K562 (cell line): ENCODE measurements around the gene ADIPOR1. TPM values are rescaled to one million over a fixed set of nuclear protein-coding genes. Genes with fewer than 3 reads are reported as not detected.
A peak's percentile ranks its signal among the peaks of the same experiment; 100 is the strongest.
"Not testable (repeated sequence)": the region's sequence is repeated elsewhere in the genome, so short reads cannot be mapped to it uniquely, and the experiment has no call there.

Experiments
- ATAC-seq: fragments of 200-7000 bp; cut with Tn5 transposase; 3 replicates; pipeline ENCODE4 v1.9.1; 2020; ENCODE audit warnings: moderate library complexity
- BruUV-seq: library from RNA; stranded (reverse); fragments of 400-500 nt; replicated peaks from 2 replicates; lab custom pipeline; 2021; lab: Mats Ljungman, UMichigan
- CTCF ChIA-PET: fragments of 300-600 bp; formaldehyde crosslinking; extraction: SDS; loops from one replicate; lab custom pipeline; 2021; ENCODE audit warnings: low intra/inter-chr PET ratio; lab: Yijun Ruan, JAX
- POLR2A ChIA-PET: fragments of 300-600, 350-650 bp; sonication (Branson Sonifier 250); formaldehyde crosslinking; extraction: SDS; loops from one replicate; lab custom pipeline; 2021; ENCODE audit warnings: antibody characterized with exemption, inconsistent platforms; lab: Yijun Ruan, JAX
- DNase-seq, 4 experiments: peaks; one replicate each; pipeline versions ENCODE4 v3.0.0 to v3.0.0-alpha.2; 2011 to 2018; ENCODE audit warnings: low spot score in 3 of 4, mixed read lengths in 3 of 4; ENCODE audit errors: extremely low read depth in 1 of 4
- FAIRE-seq: peaks from 2 replicates; lab custom pipeline; 2011; peaks lifted over from hg19 to GRCh38; lab: Jason Lieb, UNC
- H2AFZ ChIP-seq: 2 replicates; pipeline ENCODE4 v1.6.0; 2011; ENCODE audit warnings: low read depth, low read length, control low read depth, inconsistent platforms
- H3K27ac ChIP-seq: fragments of 200-600 bp; 3 replicates; pipeline ENCODE4 v1.8.0; 2011; ENCODE audit warnings: low read depth, mild to moderate bottlenecking, control low read depth, inconsistent platforms, low read length, moderate library complexity, mixed read lengths; ENCODE audit errors: extremely low read depth
- H3K27me3 ChIP-seq, 2 experiments: fragments of 300-600 bp in 1 of 2; 2 replicates in 1 of 2; 3 replicates in 1 of 2; pipeline versions ENCODE4 v1.6.0 to v1.8.0; 2011; ENCODE audit warnings: inconsistent platforms in 2 of 2, low read length in 2 of 2, mild to moderate bottlenecking in 1 of 2, mixed read lengths in 1 of 2, moderate library complexity in 1 of 2; ENCODE audit not compliant: control insufficient read depth in 2 of 2, insufficient read depth in 2 of 2
- H3K36me3 ChIP-seq: fragments of 300-600 bp; 3 replicates; pipeline ENCODE4 v1.8.0; 2011; ENCODE audit warnings: mild to moderate bottlenecking, low read length, inconsistent platforms; ENCODE audit not compliant: control insufficient read depth, insufficient read depth
- H3K4me1 ChIP-seq, 2 experiments: fragments of 200-600 bp in 1 of 2; replicated peaks in 1 of 2; 2 replicates in 1 of 2; 3 replicates in 1 of 2; pipeline versions ENCODE4 v1.5.1 to v1.8.0; 2011; ENCODE audit warnings: inconsistent platforms in 2 of 2, low read length in 2 of 2, mild to moderate bottlenecking in 1 of 2, mixed read lengths in 1 of 2, moderate library complexity in 1 of 2; ENCODE audit not compliant: control insufficient read depth in 2 of 2, insufficient read depth in 2 of 2
- H3K4me2 ChIP-seq: 2 replicates; pipeline ENCODE4 v1.6.1; 2011; ENCODE audit warnings: low read length, control low read depth, inconsistent platforms, mixed read lengths; ENCODE audit not compliant: insufficient read depth
- H3K4me3 ChIP-seq: fragments of 200-600 bp; sonication (generic), shearing (Covaris generic); 2 replicates; pipeline ENCODE4 v1.5.1; 2016; ENCODE audit warnings: control low read depth, inconsistent platforms
- H3K79me2 ChIP-seq: fragments of 200-600 bp; 3 replicates; pipeline ENCODE4 v1.8.0; 2011; ENCODE audit warnings: low read length, inconsistent platforms; ENCODE audit not compliant: control insufficient read depth, insufficient read depth
- H3K9ac ChIP-seq, 2 experiments: 2 replicates each; pipeline versions ENCODE4 v1.6.0 to v1.6.1; 2011; ENCODE audit warnings: low read depth in 2 of 2, low read length in 2 of 2, control low read depth in 1 of 2, inconsistent platforms in 1 of 2, mild to moderate bottlenecking in 1 of 2, mixed read lengths in 1 of 2; ENCODE audit not compliant: insufficient read depth in 1 of 2
- H3K9me1 ChIP-seq: one replicate; pipeline ENCODE4 v1.6.0; 2011; ENCODE audit warnings: inconsistent platforms, mild to moderate bottlenecking, low read length, moderate library complexity; ENCODE audit not compliant: control insufficient read depth, insufficient read depth
- H3K9me3 ChIP-seq: replicated peaks from 2 replicates; pipeline ENCODE4 v1.5.1; 2011; ENCODE audit warnings: low read depth, low read length, inconsistent platforms; ENCODE audit not compliant: control insufficient read depth, insufficient read depth
- H4K20me1 ChIP-seq: replicated peaks from 2 replicates; pipeline ENCODE4 v1.6.1; 2011; ENCODE audit warnings: low read length, inconsistent platforms, mixed read lengths; ENCODE audit not compliant: control insufficient read depth, insufficient read depth
- BCOR ChIP-seq: fragments of 450-650 bp; IDR thresholded peaks from 2 replicates; pipeline ENCODE4 v1.6.1; 2016
- E2F6 ChIP-seq, 2 experiments: IDR thresholded peaks; 2 replicates each; pipeline ENCODE4 v1.6.1; 2011; ENCODE audit warnings: borderline replicate concordance in 1 of 2, control low read depth in 1 of 2, low read depth in 1 of 2, low read length in 1 of 2, mild to moderate bottlenecking in 1 of 2, mixed read lengths in 1 of 2, moderate library complexity in 1 of 2; ENCODE audit not compliant: insufficient read depth in 1 of 2, insufficient read length in 1 of 2, poor library complexity in 1 of 2, severe bottlenecking in 1 of 2; ENCODE audit errors: extremely low read depth in 1 of 2
- MTA2 ChIP-seq: fragments of 450-650 bp; IDR thresholded peaks from 2 replicates; pipeline ENCODE4 v1.6.1; 2016; ENCODE audit warnings: low read depth
- MXD1 ChIP-seq: fragments of 250-450 bp; sonication (Bioruptor Pico); IDR thresholded peaks from 2 replicates; pipeline ENCODE4 v1.8.0; 2021; ENCODE audit warnings: borderline replicate concordance, mild to moderate bottlenecking, moderate library complexity; ENCODE audit not compliant: poor library complexity, severe bottlenecking
- RCOR1 ChIP-seq, 2 experiments: IDR thresholded peaks; 2 replicates each; pipeline ENCODE4 v1.6.1; 2012; ENCODE audit warnings: low read depth in 2 of 2, low read length in 2 of 2, borderline replicate concordance in 1 of 2, improper control_type of control experiment in 1 of 2
- TAF1 ChIP-seq: IDR thresholded peaks from 2 replicates; pipeline ENCODE4 v1.6.1; 2011; ENCODE audit warnings: mild to moderate bottlenecking, low read length, moderate library complexity; ENCODE audit not compliant: insufficient read depth, control insufficient read depth, severe bottlenecking; ENCODE audit errors: extremely low read depth
- TEAD4 ChIP-seq, 2 experiments: sonication (generic) in 1 of 2; formaldehyde crosslinking in 1 of 2; IDR thresholded peaks; 2 replicates each; pipeline versions ENCODE4 v1.6.1 to v1.8.0; 2012 to 2022; ENCODE audit warnings: borderline replicate concordance in 1 of 2, inconsistent platforms in 1 of 2, low read length in 1 of 2, mild to moderate bottlenecking in 1 of 2, missing genetic modification reagents in 1 of 2
- U2AF1 ChIP-seq: fragments of 200-400 bp; formaldehyde crosslinking; optimal IDR thresholded peaks from 2 replicates; pipeline ENCODE3; 2017; ENCODE audit warnings: mild to moderate bottlenecking, low read depth, low read length, moderate library complexity
- YY1 ChIP-seq, 3 experiments: IDR thresholded peaks; 2 replicates each; pipeline ENCODE4 v1.6.1; 2011; ENCODE audit warnings: low read length in 2 of 3, mild to moderate bottlenecking in 2 of 3, moderate library complexity in 2 of 3, borderline replicate concordance in 1 of 3, control low read depth in 1 of 3, low read depth in 1 of 3; ENCODE audit not compliant: insufficient read depth in 3 of 3, insufficient replicate concordance in 2 of 3, control insufficient read depth in 1 of 3, insufficient read length in 1 of 3; ENCODE audit errors: extremely low read depth in 1 of 3
- ZBTB7A ChIP-seq: IDR thresholded peaks from 2 replicates; pipeline ENCODE4 v1.6.1; 2011; ENCODE audit warnings: low read depth, mild to moderate bottlenecking, low read length, moderate library complexity, borderline replicate concordance; ENCODE audit not compliant: control insufficient read depth
- ZNF24 ChIP-seq: fragments of 450-650 bp; IDR thresholded peaks from 2 replicates; pipeline ENCODE4 v1.6.1; 2016
- ZNF592 ChIP-seq: fragments of 450-650 bp; IDR thresholded peaks from 2 replicates; pipeline ENCODE4 v1.6.1; 2017; ENCODE audit warnings: antibody characterized with exemption, mild to moderate bottlenecking
- WGBS: fragments of 100-300 bp; shearing (Covaris generic); methylation state at CpG from one replicate; pipeline ENCODE4 v1.1.6; 2016; ENCODE audit warnings: low coverage, mixed read lengths; ENCODE audit not compliant: insufficient coverage; ENCODE audit errors: missing lambda C conversion rate; 5-methylcytosine and 5-hydroxymethylcytosine counted together
- in situ Hi-C: fragments of 300-500 bp; cut with MboI; formaldehyde crosslinking; loops from 4 replicates; pipeline ENCODE4 v1.15.0; 2018; ENCODE audit warnings: inconsistent platforms, mixed read lengths
- intact Hi-C: fragments of 100-400 bp; cut with micrococcal nuclease; formaldehyde crosslinking; loops from 2 replicates; pipeline ENCODE4 v1.14.2; 2022
- polyA plus RNA-seq, 8 experiments: library from polyadenylated mRNA; depleted of rRNA in 4 of 8; stranded (reverse) in 5 of 8; unstranded in 3 of 8; fragments of >200 nt; fragmentation: Nextera tagmentation in 2 of 8; fragmentation: Illumina TruSeq in 1 of 8; extraction: Ambion mirVana in 2 of 8; extraction: Trizol in 1 of 8; gene quantifications; 2 replicates each; pipeline versions ENCODE4 v1.2.1 to v1.2.3, GENCODE V29; 2011 to 2014; ENCODE audit warnings: inconsistent platforms in 1 of 8, missing spikeins in 1 of 8
- total RNA-seq, 7 experiments: library from RNA; depleted of rRNA in 6 of 7; stranded (reverse); fragments of >200 nt in 6 of 7; fragmentation: Illumina TruSeq in 2 of 7; extraction: Trizol in 2 of 7; gene quantifications; 2 replicates each; pipeline versions ENCODE4 v1.2.1 to v1.2.3, GENCODE V29; 2011 to 2021; ENCODE audit warnings: low replicate concordance in 1 of 7

ADIPOR1 gene
- total and polyA plus RNA-seq, 9 of the 15 experiments (the other 6 are each of a cell fraction or from before 2014, with no cell fraction given) = 29.0 to 217 (median 100) TPM

GRCh38 chr1:203005395-203006142 lies 47.5 kb upstream of the ADIPOR1 start:
- in situ Hi-C loops, H3K27me3 ChIP-seq, CTCF ChIA-PET, H3K9me3 ChIP-seq, BruUV-seq, H3K9me1 ChIP-seq, H4K20me1 ChIP-seq: not testable (repeated sequence)
- FAIRE-seq (peak; percentile 74), DNase-seq (peak in 3 of 4 experiments; percentile 49 to 93 (median 76)), ATAC-seq (peak; percentile 68)
- peak overlapping the region; percentile 100 for H3K4me2 ChIP-seq
- H3K4me3 ChIP-seq = peak overlapping the region; percentile 89
- peak overlapping the region; percentile 80 to 97; a peak in 3 of 4 replicates for H3K9ac ChIP-seq
- peaks cover 14 to 19% of the 10 kb centered on the region in 2 experiments for H3K4me1 ChIP-seq
- 2% methylated on average over 16 of the region's 17 CpGs for WGBS
- H3K79me2 ChIP-seq = peaks cover 37% of the 10 kb centered on the region
- peak overlapping the region; percentile 84 for H2AFZ ChIP-seq
- peaks cover 21% of the 10 kb centered on the region for H3K36me3 ChIP-seq
- intact Hi-C loops = loop anchor here (10.0 kb wide), 1 partner anchor 281 kb away; no protein-coding TSS in a partner anchor
- H3K27ac ChIP-seq = peak overlapping the region; percentile 99
- POLR2A ChIA-PET = interaction anchor here (0.6 to 2.0 kb wide), 10 partner anchors 7 to 662 kb away, joined by 3 to 12 read pairs (median 4); no protein-coding TSS in a partner anchor
- TF ChIP-seq YY1 (IDR thresholded peaks at IDR 0.05; ENCODE audit: borderline replicate concordance in 1 of 3, control insufficient read depth in 1 of 3, extremely low read depth in 1 of 3, insufficient read depth in 3 of 3, insufficient read length in 1 of 3, insufficient replicate concordance in 2 of 3, low read depth in 1 of 3, low read length in 2 of 3) (peak in 2 of 3 experiments; percentile 9 to 13), TAF1 (peak; percentile 51), MTA2 (peak; percentile 62), MXD1 (peak; percentile 65), ZNF24 (0 out of 2 replicates have a peak, but pooled peaks have one; percentile 44), RCOR1 (IDR thresholded peaks at IDR 0.05; ENCODE audit: borderline replicate concordance in 1 of 2, low read depth in 2 of 2, low read length in 2 of 2) (peak in 1 of 2 experiments; percentile 80; a peak in 3 of 4 replicates), ZNF592 (peak; percentile 76), BCOR (peak; percentile 25; the same call in 1 of the 2 replicates), E2F6 (IDR thresholded peaks at IDR 0.05; ENCODE audit: borderline replicate concordance in 1 of 2, extremely low read depth in 1 of 2, insufficient read depth in 1 of 2, insufficient read length in 1 of 2, low read depth in 1 of 2, low read length in 1 of 2, poor library complexity in 1 of 2, severe bottlenecking in 1 of 2) (peak; percentile 62 to 70), ZBTB7A (peak; percentile 70; the same call in 1 of the 2 replicates), U2AF1 (peak; percentile 66), TEAD4 (IDR thresholded peaks at IDR 0.05; ENCODE audit: low read length) (peak; percentile 85), TEAD4 (CRISPR knock-in tag; IDR thresholded peaks at IDR 0.05; ENCODE audit: borderline replicate concordance) (0 out of 2 replicates have a peak, but pooled peaks have one; percentile 64)
